HFFc6 (cell line): ENCODE results near the gene FBXW8. TPM values are rescaled to one million over a fixed set of nuclear protein-coding genes. Genes with fewer than 3 reads are reported as not detected.

ENCODE experiments used
- DNase-seq: peaks from one replicate; pipeline ENCODE4 v3.0.0-alpha.2; 2018
- H3K27ac Mint-ChIP-seq: 2 replicates; pipeline ENCODE4 v1.8.0; 2020; ENCODE audit warnings: mild to moderate bottlenecking, mixed read lengths
- H3K27me3 Mint-ChIP-seq: 2 replicates; pipeline ENCODE4 v1.8.0; 2021; ENCODE audit warnings: mild to moderate bottlenecking, moderate library complexity, mixed read lengths; ENCODE audit not compliant: insufficient read depth
- H3K36me3 Mint-ChIP-seq: 2 replicates; pipeline ENCODE4 v1.8.0; 2021; ENCODE audit warnings: low read depth, mixed read lengths
- H3K4me1 Mint-ChIP-seq: 2 replicates; pipeline ENCODE4 v1.8.0; 2020; ENCODE audit warnings: low read depth, mixed read lengths
- H3K4me3 Mint-ChIP-seq: 2 replicates; pipeline ENCODE4 v1.8.0; 2020; ENCODE audit warnings: mild to moderate bottlenecking, moderate library complexity, mixed read lengths
- H3K9me3 Mint-ChIP-seq: 2 replicates; pipeline ENCODE4 v1.8.0; 2020; ENCODE audit warnings: mild to moderate bottlenecking, mixed read lengths
- CTCF ChIP-seq: fragments of 200-600 bp; sonication (generic); IDR thresholded peaks from 2 replicates; pipeline ENCODE4 v1.5.0; 2021; ENCODE audit warnings: antibody characterized with exemption, mild to moderate bottlenecking
- total RNA-seq, 6 experiments: library from RNA; stranded (reverse); fragmentation: NEBNext Ultra II Directional; extraction: Animal tissue kit (Norgen Biotek cat#: 25700); gene quantifications; 2 replicates in 1 of 6; 3 replicates in 5 of 6; pipeline ENCODE4 v1.2.3, GENCODE V29; 2021

FBXW8 gene
- total RNA-seq, 6 experiments from 2014 or later: 15.3 to 20.5 (median 18.5) TPM

- DNase-seq: no peak
- Mint-ChIP-seq H3K4me3 (no peak overlapping the region), H3K9me3 (no peaks in the 10 kb centered on the region), H3K27ac (no peak overlapping the region), H3K36me3 (no peaks in the 10 kb centered on the region), H3K27me3 (peaks cover 26% of the 10 kb centered on the region), H3K4me1 (no peaks in the 10 kb centered on the region)
- no peak for TF ChIP-seq CTCF
Measured at GRCh38 chr12:116896411-116896924, 14.3 kb upstream of the FBXW8 start.

DNA sequence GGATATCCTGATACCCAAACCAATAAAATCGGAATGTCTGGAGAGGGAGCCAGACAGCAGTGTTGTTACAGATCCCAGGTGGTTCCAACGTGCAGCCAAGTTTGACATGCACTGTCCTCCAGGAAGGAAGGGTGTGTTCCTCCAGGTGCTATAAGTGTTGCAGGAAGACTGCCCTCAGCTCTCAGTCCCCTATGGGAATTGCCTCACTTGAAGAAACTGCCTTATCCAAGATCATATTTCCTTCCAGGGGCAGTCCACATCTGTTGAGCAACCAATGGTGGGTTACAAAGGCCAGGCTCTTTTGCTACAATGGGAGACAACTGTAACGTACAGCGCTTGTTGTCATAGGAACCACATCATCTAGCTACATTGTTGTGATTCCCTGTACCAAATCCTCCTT, 13.3 kb upstream of the FBXW8 start:
- no peaks in the 10 kb centered on the region for H3K36me3 Mint-ChIP-seq
- H3K4me1 Mint-ChIP-seq: no peaks in the 10 kb centered on the region
- no peak overlapping the region for H3K4me3 Mint-ChIP-seq
- H3K9me3 Mint-ChIP-seq: no peaks in the 10 kb centered on the region
- peaks cover 27% of the 10 kb centered on the region for H3K27me3 Mint-ChIP-seq
- DNase-seq: no peak
- TF ChIP-seq CTCF: no peak
- no peak overlapping the region for H3K27ac Mint-ChIP-seq

DNA sequence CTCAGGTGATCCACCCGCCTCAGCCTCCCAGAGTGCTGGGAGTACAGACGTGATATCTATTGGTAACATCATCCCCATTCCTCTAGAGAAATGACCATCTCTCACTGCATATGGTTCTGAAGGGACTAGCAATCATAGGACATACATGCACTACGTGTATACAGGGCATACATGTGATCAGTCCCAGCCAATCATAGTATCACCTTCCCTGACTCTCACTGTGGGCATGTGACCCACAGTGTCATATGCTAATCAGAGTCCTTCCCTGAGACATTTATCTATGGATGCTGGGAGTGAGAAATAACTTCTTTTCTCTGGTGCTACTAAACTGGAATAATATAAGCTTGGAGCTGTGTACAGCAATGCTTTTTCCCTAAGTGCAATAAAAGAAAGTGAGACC, 12.1 kb upstream of the FBXW8 start:
- H3K4me1 Mint-ChIP-seq: no peaks in the 10 kb centered on the region
- no peak for DNase-seq
- H3K27me3 Mint-ChIP-seq: peaks cover 27% of the 10 kb centered on the region
- TF ChIP-seq CTCF: no peak
- no peak overlapping the region for H3K4me3 Mint-ChIP-seq
- no peaks in the 10 kb centered on the region for H3K9me3 Mint-ChIP-seq
- H3K36me3 Mint-ChIP-seq: no peaks in the 10 kb centered on the region
- no peak overlapping the region for H3K27ac Mint-ChIP-seq

- TF ChIP-seq CTCF: no peak
- Mint-ChIP-seq H3K9me3 (no peaks in the 10 kb centered on the region), H3K4me1 (no peaks in the 10 kb centered on the region), H3K27me3 (peaks cover 34% of the 10 kb centered on the region), H3K27ac (no peak overlapping the region), H3K36me3 (no peaks in the 10 kb centered on the region), H3K4me3 (no peak overlapping the region)
- no peak for DNase-seq
Measured at GRCh38 chr12:116901612-116902011, 9.1 kb upstream of the FBXW8 start.

DNA sequence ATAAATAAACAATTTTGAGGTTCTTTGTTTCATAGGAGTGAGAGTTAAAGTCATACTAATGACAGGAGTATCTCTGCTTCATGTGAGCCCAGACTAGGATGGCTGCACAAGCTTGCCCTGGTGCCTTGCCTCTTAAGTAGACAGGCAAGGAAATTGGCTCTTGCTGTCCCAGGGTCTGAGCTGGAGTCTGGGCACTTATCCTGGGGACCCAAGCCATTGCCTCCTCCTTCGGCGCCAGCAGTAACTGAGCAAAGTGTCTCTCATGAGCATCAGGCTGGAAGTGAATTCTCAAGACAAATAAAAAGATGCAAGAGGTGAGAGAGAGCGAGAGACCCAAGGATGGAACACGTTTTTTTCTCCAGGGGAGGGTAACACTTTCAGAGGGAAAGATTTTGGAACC, 6.9 kb upstream of the FBXW8 start:
- H3K27me3 Mint-ChIP-seq: peaks cover 30% of the 10 kb centered on the region
- no peak for TF ChIP-seq CTCF

DNA sequence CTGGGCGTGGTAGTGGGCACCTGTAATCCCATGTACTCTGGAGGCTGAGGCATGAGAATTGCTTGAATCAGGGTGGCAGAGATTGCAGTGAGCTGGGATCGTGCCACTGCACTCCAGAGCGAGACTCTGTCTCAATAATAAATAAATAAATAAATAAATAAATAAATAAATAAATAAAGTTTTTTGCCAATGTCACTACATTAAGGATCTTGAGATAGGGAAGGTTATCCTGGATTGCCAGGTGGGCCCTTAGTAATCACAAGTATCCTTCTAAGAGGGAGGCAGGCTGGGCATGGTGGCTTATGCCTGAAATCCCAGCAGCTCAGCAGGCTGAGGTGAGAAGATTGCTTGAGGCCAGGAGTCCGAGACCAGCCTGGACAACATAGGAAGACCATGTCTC, 4.5 kb upstream of the FBXW8 start:
- Mint-ChIP-seq H3K4me3 (no peak overlapping the region), H3K27me3 (peaks cover 19% of the 10 kb centered on the region), H3K36me3 (no peaks in the 10 kb centered on the region; the same call in 1 of the 2 replicates), H3K9me3 (no peaks in the 10 kb centered on the region), H3K4me1 (peaks cover 6% of the 10 kb centered on the region), H3K27ac (no peak overlapping the region)
- no peak for DNase-seq
- no peak for TF ChIP-seq CTCF

More for the DNA sequence above, 6.9 kb upstream of the FBXW8 start:
- H3K36me3 Mint-ChIP-seq: no peaks in the 10 kb centered on the region
- no peak for DNase-seq
- no peaks in the 10 kb centered on the region for H3K9me3 Mint-ChIP-seq
- H3K4me3 Mint-ChIP-seq: no peak overlapping the region
- no peak overlapping the region for H3K27ac Mint-ChIP-seq
- H3K4me1 Mint-ChIP-seq: no peaks in the 10 kb centered on the region
